Measurements from ENCODE around the gene DUSP14. TPM values are rescaled to one million over a fixed set of nuclear protein-coding genes. Genes with fewer than 3 reads are reported as not detected.

DUSP14 gene
- total and polyA plus RNA-seq, 9 of the 15 experiments (the other 6 are each of a cell fraction or from before 2014, with no cell fraction given): 20.2 to 74.0 (median 31.8) TPM

DNA sequence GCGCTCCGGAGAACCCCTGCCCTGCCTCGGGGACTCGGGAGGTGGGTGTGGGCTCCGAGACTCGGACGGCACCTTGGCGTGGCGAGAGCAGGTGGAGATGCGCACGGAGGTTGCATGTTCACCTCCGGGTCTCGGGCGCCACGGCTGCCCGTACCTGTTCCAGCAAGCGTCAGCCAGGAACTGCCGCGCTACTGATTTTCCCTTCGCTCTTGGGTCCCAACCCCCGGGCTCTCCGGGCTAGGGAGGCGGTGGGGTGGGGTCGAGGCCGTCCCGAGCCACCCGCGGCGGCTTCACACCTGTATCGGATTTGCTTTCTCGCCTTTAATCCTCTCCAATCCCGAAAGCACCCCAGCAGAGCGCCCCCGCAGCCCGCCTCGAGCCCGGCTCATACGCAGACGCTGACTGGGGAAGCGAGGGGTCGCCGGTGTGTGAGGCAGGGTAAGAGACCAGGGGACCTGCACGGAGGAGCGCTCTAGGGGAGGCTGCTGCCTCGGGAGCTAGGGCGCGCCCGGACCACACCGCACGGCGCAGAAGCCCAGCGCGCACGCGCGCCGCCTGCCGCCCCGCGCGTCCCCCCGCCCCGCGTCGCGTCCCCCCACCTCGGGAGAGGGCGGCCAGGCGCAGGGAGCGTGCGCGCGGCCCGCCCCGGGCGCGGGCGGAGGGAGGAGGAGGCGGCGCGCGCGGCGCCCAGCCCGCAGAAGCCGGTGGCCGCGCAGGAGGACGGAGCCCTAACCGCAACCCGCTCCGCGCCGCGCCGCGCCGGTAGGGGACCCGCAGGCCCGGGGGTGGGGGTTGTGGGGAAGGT, at the start of gene DUSP14 (continued):
- TF ChIP-seq, protein P1, sequence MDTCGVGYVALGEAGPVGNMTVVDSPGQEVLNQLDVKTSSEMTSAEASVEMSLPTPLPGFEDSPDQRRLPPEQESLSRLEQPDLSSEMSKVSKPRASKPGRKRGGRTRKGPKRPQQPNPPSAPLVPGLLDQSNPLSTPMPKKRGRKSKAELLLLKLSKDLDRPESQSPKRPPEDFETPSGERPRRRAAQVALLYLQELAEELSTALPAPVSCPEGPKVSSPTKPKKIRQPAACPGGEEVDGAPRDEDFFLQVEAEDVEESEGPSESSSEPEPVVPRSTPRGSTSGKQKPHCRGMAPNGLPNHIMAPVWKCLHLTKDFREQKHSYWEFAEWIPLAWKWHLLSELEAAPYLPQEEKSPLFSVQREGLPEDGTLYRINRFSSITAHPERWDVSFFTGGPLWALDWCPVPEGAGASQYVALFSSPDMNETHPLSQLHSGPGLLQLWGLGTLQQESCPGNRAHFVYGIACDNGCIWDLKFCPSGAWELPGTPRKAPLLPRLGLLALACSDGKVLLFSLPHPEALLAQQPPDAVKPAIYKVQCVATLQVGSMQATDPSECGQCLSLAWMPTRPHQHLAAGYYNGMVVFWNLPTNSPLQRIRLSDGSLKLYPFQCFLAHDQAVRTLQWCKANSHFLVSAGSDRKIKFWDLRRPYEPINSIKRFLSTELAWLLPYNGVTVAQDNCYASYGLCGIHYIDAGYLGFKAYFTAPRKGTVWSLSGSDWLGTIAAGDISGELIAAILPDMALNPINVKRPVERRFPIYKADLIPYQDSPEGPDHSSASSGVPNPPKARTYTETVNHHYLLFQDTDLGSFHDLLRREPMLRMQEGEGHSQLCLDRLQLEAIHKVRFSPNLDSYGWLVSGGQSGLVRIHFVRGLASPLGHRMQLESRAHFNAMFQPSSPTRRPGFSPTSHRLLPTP (IDR thresholded peaks at IDR 0.05; ENCODE audit: borderline replicate concordance, extremely low read depth, insufficient read length): no peak
- TF ChIP-seq POLR3G (IDR thresholded peaks at IDR 0.05; ENCODE audit: extremely low read depth, insufficient read length, insufficient replicate concordance) (no peak), ZNF586 (CRISPR knock-in tag; conservative IDR thresholded peaks at IDR 0.05) (no peak), FOXJ3 (CRISPR knock-in tag; IDR thresholded peaks at IDR 0.05) (no peak), MED1 (CRISPR knock-in tag; IDR thresholded peaks at IDR 0.05; ENCODE audit: borderline replicate concordance) (no peak), NRF1 (conservative IDR thresholded peaks at IDR 0.05 in 1 of 2, IDR thresholded peaks at IDR 0.05 in 1 of 2) (peak; percentile 86 to 88), TEAD4 (IDR thresholded peaks at IDR 0.05; ENCODE audit: low read length) (0 out of 2 replicates have a peak, but pooled peaks have one; percentile 10), TEAD4 (CRISPR knock-in tag; IDR thresholded peaks at IDR 0.05; ENCODE audit: borderline replicate concordance) (no peak), ZNF785 (CRISPR knock-in tag; IDR thresholded peaks at IDR 0.05) (no peak)
- TF ChIP-seq, protein P2, sequence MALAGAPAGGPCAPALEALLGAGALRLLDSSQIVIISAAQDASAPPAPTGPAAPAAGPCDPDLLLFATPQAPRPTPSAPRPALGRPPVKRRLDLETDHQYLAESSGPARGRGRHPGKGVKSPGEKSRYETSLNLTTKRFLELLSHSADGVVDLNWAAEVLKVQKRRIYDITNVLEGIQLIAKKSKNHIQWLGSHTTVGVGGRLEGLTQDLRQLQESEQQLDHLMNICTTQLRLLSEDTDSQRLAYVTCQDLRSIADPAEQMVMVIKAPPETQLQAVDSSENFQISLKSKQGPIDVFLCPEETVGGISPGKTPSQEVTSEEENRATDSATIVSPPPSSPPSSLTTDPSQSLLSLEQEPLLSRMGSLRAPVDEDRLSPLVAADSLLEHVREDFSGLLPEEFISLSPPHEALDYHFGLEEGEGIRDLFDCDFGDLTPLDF (CRISPR knock-in tag; IDR thresholded peaks at IDR 0.05): no peak
